Breast epithelium (tissue), 3 donors: Measurements from ENCODE around the gene DSCAM.

Source experiments
- POLR2A ChIP-seq: fragments of 450-650 bp; IDR thresholded peaks from one replicate; pipeline ENCODE4 v1.6.1; 2016; ENCODE audit warnings: antibody characterized with exemption, mild to moderate bottlenecking, moderate library complexity
- POLR2AphosphoS5 ChIP-seq, 3 donors: sonication (generic); formaldehyde crosslinking; IDR thresholded peaks; one replicate each; pipeline ENCODE4 v1.6.1; 2017; ENCODE audit warnings: antibody characterized with exemption in 3 of 3

GRCh38 chr21:40766381-40766780 lies 80.6 kb downstream of the DSCAM start:
- TF ChIP-seq POLR2A (no peak), POLR2AphosphoS5 (IDR thresholded peaks at IDR 0.05) (no peak)
